Measurements from ENCODE around the gene CHCHD6.

DNA sequence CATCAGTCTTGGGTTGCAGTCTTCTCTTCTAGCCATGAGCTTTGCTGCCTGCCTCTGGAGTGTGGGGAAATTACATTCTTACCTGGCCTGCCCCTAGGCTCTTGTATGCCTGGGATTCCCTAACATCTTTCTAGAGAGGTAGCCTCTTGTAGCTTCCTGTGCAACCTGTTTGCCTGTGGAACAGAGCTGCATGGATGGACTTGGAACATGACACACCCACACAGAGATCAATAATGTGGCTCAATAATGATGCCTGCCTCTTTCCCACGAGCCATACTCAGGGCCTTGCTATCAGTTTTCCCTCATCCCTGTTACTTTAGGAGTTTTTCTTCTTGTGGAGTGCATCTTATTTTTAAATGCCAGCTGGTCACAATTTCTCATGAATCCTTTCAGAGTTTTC is 11.4 kb downstream of the CHCHD6 start:
- TF ChIP-seq, protein P1, sequence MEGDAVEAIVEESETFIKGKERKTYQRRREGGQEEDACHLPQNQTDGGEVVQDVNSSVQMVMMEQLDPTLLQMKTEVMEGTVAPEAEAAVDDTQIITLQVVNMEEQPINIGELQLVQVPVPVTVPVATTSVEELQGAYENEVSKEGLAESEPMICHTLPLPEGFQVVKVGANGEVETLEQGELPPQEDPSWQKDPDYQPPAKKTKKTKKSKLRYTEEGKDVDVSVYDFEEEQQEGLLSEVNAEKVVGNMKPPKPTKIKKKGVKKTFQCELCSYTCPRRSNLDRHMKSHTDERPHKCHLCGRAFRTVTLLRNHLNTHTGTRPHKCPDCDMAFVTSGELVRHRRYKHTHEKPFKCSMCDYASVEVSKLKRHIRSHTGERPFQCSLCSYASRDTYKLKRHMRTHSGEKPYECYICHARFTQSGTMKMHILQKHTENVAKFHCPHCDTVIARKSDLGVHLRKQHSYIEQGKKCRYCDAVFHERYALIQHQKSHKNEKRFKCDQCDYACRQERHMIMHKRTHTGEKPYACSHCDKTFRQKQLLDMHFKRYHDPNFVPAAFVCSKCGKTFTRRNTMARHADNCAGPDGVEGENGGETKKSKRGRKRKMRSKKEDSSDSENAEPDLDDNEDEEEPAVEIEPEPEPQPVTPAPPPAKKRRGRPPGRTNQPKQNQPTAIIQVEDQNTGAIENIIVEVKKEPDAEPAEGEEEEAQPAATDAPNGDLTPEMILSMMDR (IDR thresholded peaks at IDR 0.05): no peak
- TF ChIP-seq POLR2A (IDR thresholded peaks at IDR 0.05): no peak
